GM21717 (cell line): Measurements from ENCODE around the gene RPS28.
A peak's percentile ranks its signal among the peaks of the same experiment; 100 is the strongest.
"Not testable (repeated sequence)": the region's sequence is repeated elsewhere in the genome, so short reads cannot be mapped to it uniquely, and the experiment has no call there.

Experiments used
- ATAC-seq: cut with Tn5 transposase; IDR thresholded peaks from one replicate; pipeline ENCODE4 v1.9.1; 2021; ENCODE audit warnings: mild to moderate bottlenecking, moderate library complexity; ENCODE audit not compliant: unreplicated experiment

The RPS28 gene

GRCh38 chr19:8321067-8321985 is at the start of gene RPS28, which contains the start of gene NDUFA7:
Gene RPS28, plus strand, starts transcription at chr19:8321496. Its CDS starts 35 bp downstream, at chr19:8321531.
Gene NDUFA7, minus strand, starts transcription at chr19:8321375. Its CDS starts 17 bp downstream, at chr19:8321358.
- peak; percentile 78 for ATAC-seq

GRCh38 chr19:8276508-8276907 is 44.8 kb upstream of the RPS28 start:
- not testable (repeated sequence) for ATAC-seq

- not testable (repeated sequence) for ATAC-seq
Observed at GRCh38 chr19:8291337-8291736, 30.0 kb upstream of the RPS28 start.

- no peak for ATAC-seq
Observed at GRCh38 chr19:8302357-8302691, 19.0 kb upstream of the RPS28 start.

GRCh38 chr19:8302734-8303133 is 18.6 kb upstream of the RPS28 start:
- no peak for ATAC-seq

GRCh38 chr19:8304841-8305621 is 16.3 kb upstream of the RPS28 start:
- ATAC-seq: no peak

GRCh38 chr19:8305798-8306197 is 15.5 kb upstream of the RPS28 start:
- ATAC-seq: no peak

- no peak for ATAC-seq
Observed at GRCh38 chr19:8306235-8307054, 14.9 kb upstream of the RPS28 start.

GRCh38 chr19:8307400-8307964 is 13.8 kb upstream of the RPS28 start:
- no peak for ATAC-seq

- peak; percentile 48 for ATAC-seq
Observed at GRCh38 chr19:8307965-8308866, 13.1 kb upstream of the RPS28 start, which contains the start of gene CD320. Gene CD320, minus strand, starts transcription at chr19:8308358. Its CDS starts 68 bp downstream, at chr19:8308290.

GRCh38 chr19:8308891-8309291 is 12.4 kb upstream of the RPS28 start:
- ATAC-seq: no peak

- no peak for ATAC-seq
Observed at GRCh38 chr19:8310342-8311055, 10.8 kb upstream of the RPS28 start.

- no peak for ATAC-seq
Observed at GRCh38 chr19:8311461-8312260, 9.6 kb upstream of the RPS28 start.

- not testable (repeated sequence) for ATAC-seq
Observed at GRCh38 chr19:8314981-8315640, 6.2 kb upstream of the RPS28 start.

- ATAC-seq: no peak
Observed at GRCh38 chr19:8316351-8317125, 4.8 kb upstream of the RPS28 start.

- not testable (repeated sequence) for ATAC-seq
Observed at GRCh38 chr19:8318835-8319234, 2.5 kb upstream of the RPS28 start.
